Effector memory CD4-positive, alpha-beta T cell (primary cell): ENCODE results near the gene SELENOM.
"Not testable (repeated sequence)": the region's sequence is repeated elsewhere in the genome, so short reads cannot be mapped to it uniquely, and the experiment has no call there.

ENCODE experiments used
- DNase-seq, 3 donors: peaks; one replicate each; pipeline ENCODE4 v3.0.0-alpha.2; 2020
- H3K27ac ChIP-seq: 2 replicates; pipeline ENCODE4 v1.7.0; 2013; ENCODE audit warnings: mild to moderate bottlenecking, low read length, moderate library complexity; ENCODE audit not compliant: insufficient read depth, poor library complexity, severe bottlenecking
- H3K27me3 ChIP-seq: replicated peaks from 2 replicates; pipeline ENCODE4 v1.7.0; 2013; ENCODE audit warnings: mild to moderate bottlenecking, low read length; ENCODE audit not compliant: insufficient read depth, control insufficient read depth, poor library complexity, severe bottlenecking
- H3K36me3 ChIP-seq: 2 replicates; pipeline ENCODE4 v1.7.0; 2013; ENCODE audit warnings: mild to moderate bottlenecking, low read length, moderate library complexity; ENCODE audit not compliant: control insufficient read depth, insufficient read depth
- H3K4me1 ChIP-seq: 2 replicates; pipeline ENCODE4 v1.7.0; 2013; ENCODE audit warnings: low read length, mild to moderate bottlenecking; ENCODE audit not compliant: control insufficient read depth, insufficient read depth, poor library complexity, severe bottlenecking
- H3K4me3 ChIP-seq: 2 replicates; pipeline ENCODE4 v1.7.0; 2013; ENCODE audit warnings: low read length, low read depth, mild to moderate bottlenecking; ENCODE audit not compliant: insufficient read depth, poor library complexity, severe bottlenecking
- H3K9me3 ChIP-seq: 2 replicates; pipeline ENCODE4 v1.7.0; 2013; ENCODE audit warnings: mild to moderate bottlenecking, low read length, moderate library complexity; ENCODE audit not compliant: control insufficient read depth

Gene SELENOM

GRCh38 chr22:31124290-31124689 lies 16.9 kb upstream of the SELENOM start:
- no peak overlapping the region for H3K4me3 ChIP-seq
- DNase-seq, result no peak
- H3K9me3 ChIP-seq, result no peaks in the 10 kb centered on the region
- H3K27ac ChIP-seq, result no peak overlapping the region
- H3K36me3 ChIP-seq, result no peaks in the 10 kb centered on the region
- no peaks in the 10 kb centered on the region for H3K27me3 ChIP-seq
- no peaks in the 10 kb centered on the region for H3K4me1 ChIP-seq

GRCh38 chr22:31123292-31123602 lies 15.9 kb upstream of the SELENOM start:
- Histone ChIP-seq H3K9me3 (no peaks in the 10 kb centered on the region), H3K27me3 (no peaks in the 10 kb centered on the region), H3K4me3 (no peak overlapping the region), H3K4me1 (no peaks in the 10 kb centered on the region), H3K27ac (no peak overlapping the region), H3K36me3 (no peaks in the 10 kb centered on the region)
- no peak for DNase-seq

GRCh38 chr22:31122532-31123291 lies 15.3 kb upstream of the SELENOM start, which contains the start of gene INPP5J:
Gene INPP5J (plus strand): TSS chr22:31122966. CDS start chr22:31123015, 49 bp downstream.
- Histone ChIP-seq H3K4me3 (no peak within 1 kb of the TSS), H3K36me3 (no peaks in the 10 kb centered on the region), H3K27me3 (no peaks in the 10 kb centered on the region), H3K9me3 (no peaks in the 10 kb centered on the region), H3K27ac (no peak within 1 kb of the TSS), H3K4me1 (no peaks in the 10 kb centered on the region)
- no peak for DNase-seq

- Histone ChIP-seq H3K9me3 (no peaks in the 10 kb centered on the region), H3K27ac (no peak overlapping the region), H3K4me3 (no peak overlapping the region), H3K4me1 (no peaks in the 10 kb centered on the region), H3K36me3 (no peaks in the 10 kb centered on the region), H3K27me3 (no peaks in the 10 kb centered on the region)
- DNase-seq, result no peak
These were observed 14.8 kb upstream of the SELENOM start for GRCh38 chr22:31122196-31122531.

DNA sequence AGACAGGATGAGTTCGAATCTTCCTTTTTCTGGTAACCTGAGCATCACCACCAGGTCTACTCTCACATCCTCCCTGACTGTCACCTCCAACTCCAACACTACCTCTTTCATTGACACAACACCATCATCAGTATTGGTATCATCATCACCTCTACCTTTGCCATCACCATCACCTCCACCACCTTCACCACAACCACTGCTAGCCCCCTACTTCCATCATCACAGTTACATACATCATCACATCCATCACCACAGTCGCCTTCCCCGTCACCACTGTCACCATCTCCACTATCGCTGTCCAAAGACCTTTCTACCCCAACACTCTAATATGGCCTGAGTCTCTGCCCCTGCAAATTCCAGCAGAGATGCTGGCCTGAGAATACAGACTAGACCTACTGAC lies 14.0 kb upstream of the SELENOM start:
- Histone ChIP-seq H3K4me1 (no peaks in the 10 kb centered on the region), H3K27ac (no peak overlapping the region), H3K4me3 (no peak overlapping the region), H3K36me3 (no peaks in the 10 kb centered on the region), H3K27me3 (no peaks in the 10 kb centered on the region), H3K9me3 (no peaks in the 10 kb centered on the region)
- no peak for DNase-seq

DNA sequence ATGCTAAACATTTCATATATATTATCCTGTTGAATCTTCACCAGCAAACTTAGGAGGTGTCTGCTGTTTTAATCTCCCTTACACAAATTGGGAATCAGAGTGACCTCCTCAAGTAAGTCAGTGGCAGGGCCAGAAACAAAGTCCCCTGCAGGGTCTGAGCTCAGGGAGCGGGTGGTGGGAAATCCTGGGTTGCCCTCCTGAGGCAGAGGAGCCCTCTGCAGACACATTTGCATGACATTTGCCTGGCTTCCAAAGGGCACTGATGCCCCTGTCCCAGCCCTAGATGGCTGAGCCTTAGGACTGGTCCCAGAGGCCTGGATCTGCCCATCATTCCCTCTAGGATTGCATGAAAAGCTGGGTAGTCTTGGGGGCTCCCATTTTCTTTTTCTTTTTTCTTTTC lies 13.3 kb upstream of the SELENOM start:
- Histone ChIP-seq H3K9me3 (no peaks in the 10 kb centered on the region), H3K27ac (no peak overlapping the region), H3K36me3 (no peaks in the 10 kb centered on the region), H3K4me3 (no peak overlapping the region), H3K4me1 (no peaks in the 10 kb centered on the region), H3K27me3 (no peaks in the 10 kb centered on the region)
- DNase-seq, result no peak

DNA sequence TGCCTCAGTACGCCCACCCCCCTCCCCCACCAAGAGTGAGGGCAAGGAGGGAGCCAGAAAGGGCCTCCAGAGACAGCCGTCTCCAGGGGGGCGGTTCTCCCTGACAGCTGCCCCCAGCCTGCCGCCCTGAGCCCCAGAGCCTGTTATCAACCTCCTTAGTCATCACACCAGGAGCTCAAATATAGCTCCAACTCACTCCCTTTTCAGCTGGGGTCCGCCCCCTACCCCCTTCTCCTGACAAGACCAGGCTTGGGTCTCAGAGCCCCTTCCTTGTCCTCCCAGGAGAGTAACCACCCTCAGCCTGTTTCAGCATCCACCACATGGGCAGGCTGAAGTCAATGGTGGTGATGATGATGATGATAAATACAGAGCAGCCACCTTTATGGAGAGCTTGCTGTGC lies 12.9 kb upstream of the SELENOM start:
- Histone ChIP-seq H3K4me3 (no peak overlapping the region), H3K9me3 (no peaks in the 10 kb centered on the region), H3K36me3 (no peaks in the 10 kb centered on the region), H3K27ac (no peak overlapping the region), H3K27me3 (no peaks in the 10 kb centered on the region), H3K4me1 (no peaks in the 10 kb centered on the region)
- DNase-seq, result no peak

DNA sequence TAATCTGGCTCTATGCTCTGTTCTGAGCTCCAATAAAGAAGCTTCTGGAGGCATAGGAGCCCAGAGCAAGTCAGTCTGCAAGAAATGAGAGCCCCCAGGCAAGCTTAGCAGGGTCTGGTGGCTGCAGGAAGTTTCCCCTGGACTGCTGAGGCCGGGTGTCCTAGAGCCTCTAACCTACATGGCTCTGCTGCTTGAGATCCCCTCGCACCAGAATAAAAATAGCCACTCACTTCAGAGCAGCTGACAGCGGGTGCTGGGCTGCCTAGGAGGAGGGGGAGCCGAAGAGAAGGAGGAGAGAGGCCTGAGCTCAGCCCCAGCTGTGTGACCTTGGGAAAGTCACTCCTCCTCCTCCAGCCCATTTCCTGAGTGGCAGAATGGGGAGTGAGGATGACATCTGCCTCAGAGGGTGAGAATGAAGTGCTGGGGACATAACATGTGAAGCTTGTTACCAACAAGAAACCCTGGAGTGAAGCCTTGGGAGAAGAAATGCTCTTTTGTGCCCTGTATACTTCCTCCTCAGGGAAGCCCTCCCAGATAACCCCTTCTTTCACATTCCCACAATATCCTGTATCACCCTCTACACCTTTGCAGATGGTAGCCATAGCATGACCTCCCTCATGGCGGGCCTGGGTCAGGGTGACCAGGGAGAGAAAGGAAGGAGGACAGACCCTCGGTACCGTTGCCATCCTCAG lies 11.8 kb upstream of the SELENOM start:
- no peaks in the 10 kb centered on the region for H3K4me1 ChIP-seq
- no peak overlapping the region for H3K27ac ChIP-seq
- H3K9me3 ChIP-seq, result no peaks in the 10 kb centered on the region
- no peaks in the 10 kb centered on the region for H3K27me3 ChIP-seq
- DNase-seq, result no peak
- H3K4me3 ChIP-seq, result no peak overlapping the region
- H3K36me3 ChIP-seq, result no peaks in the 10 kb centered on the region

GRCh38 chr22:31118046-31118820 lies 10.9 kb upstream of the SELENOM start:
- no peak overlapping the region for H3K27ac ChIP-seq

DNA sequence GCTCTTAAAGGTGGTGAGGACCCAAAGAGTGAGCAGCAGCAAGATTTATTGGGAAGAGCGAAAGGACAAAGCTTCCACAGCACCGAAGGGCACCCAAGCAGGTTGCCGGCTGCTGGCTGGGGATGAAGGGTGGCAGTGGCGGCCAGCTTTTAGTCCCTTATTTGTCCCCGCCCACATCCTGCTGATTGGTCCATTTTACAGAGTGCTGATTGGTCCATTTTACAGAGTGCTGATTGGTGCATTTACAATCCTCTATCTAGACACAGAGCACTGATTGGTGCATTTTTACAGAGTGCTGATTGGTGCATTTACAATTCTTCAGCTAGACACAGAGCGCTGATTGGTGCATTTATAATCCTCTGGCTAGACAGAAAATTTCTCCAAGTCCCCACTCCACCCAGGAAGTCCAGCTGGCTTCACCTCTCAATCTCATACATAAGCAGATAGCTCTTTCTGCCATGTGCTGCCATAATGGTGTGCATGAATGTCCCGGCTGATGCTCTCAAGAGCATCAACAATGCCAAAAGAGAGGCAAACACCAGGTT lies 5.3 kb upstream of the SELENOM start:
- not testable (repeated sequence) for DNase-seq, H3K4me1 ChIP-seq, H3K27me3 ChIP-seq, H3K4me3 ChIP-seq, H3K36me3 ChIP-seq, H3K27ac ChIP-seq, H3K9me3 ChIP-seq

More at GRCh38 chr22:31118046-31118820, 10.9 kb upstream of the SELENOM start:
- Histone ChIP-seq H3K4me3 (no peak overlapping the region), H3K36me3 (no peaks in the 10 kb centered on the region), H3K27me3 (no peaks in the 10 kb centered on the region), H3K4me1 (no peaks in the 10 kb centered on the region), H3K9me3 (no peaks in the 10 kb centered on the region)
- no peak for DNase-seq
